ENCODE results near the gene SIPA1L2.

The SIPA1L2 gene

GRCh38 chr1:232658386-232658785 is 28.5 kb upstream of the SIPA1L2 start:
- H2BK12ac ChIP-seq (ENCODE audit: low read length in 2 of 2): no peak overlapping the region
- 83% methylated on average over 2 of the region's 2 CpGs for WGBS

GRCh38 chr1:232657426-232658005 is 27.6 kb upstream of the SIPA1L2 start:
- Histone ChIP-seq H3K18ac (ENCODE audit: low read depth in 1 of 2, low read length in 2 of 2) (no peak overlapping the region), H3K14ac (ENCODE audit: low read length in 2 of 2) (no peak overlapping the region), H2BK12ac (ENCODE audit: low read length in 2 of 2) (no peak overlapping the region), H3K27me3 (ENCODE audit: control insufficient read depth in 1 of 2, insufficient read depth in 1 of 2, low read length in 2 of 2) (no peaks in the 10 kb centered on the region), H2BK120ac (ENCODE audit: low read depth, low read length) (no peak overlapping the region), H3K23ac (ENCODE audit: low read length in 2 of 2) (no peak overlapping the region), H3K79me1 (replicated peaks; ENCODE audit: low read length, poor library complexity, severe bottlenecking) (no peaks in the 10 kb centered on the region), H4K91ac (ENCODE audit: low read length) (no peak overlapping the region), H2AK5ac (ENCODE audit: low read length, severe bottlenecking) (no peak overlapping the region), H3K4me2 (ENCODE audit: low read length, poor library complexity, severe bottlenecking) (no peak overlapping the region), H3K9ac (ENCODE audit: low read length) (no peak overlapping the region), H3K36me3 (ENCODE audit: control insufficient read depth in 1 of 2, insufficient read depth in 2 of 2, low read depth in 1 of 2, low read length in 2 of 2) (no peaks in the 10 kb centered on the region), H2BK15ac (ENCODE audit: low read depth, poor library complexity, severe bottlenecking) (no peak overlapping the region), H3K4ac (ENCODE audit: low read depth in 1 of 2, low read length in 2 of 2) (no peak overlapping the region), H3K4me1 (ENCODE audit: control insufficient read depth, insufficient read depth, low read depth, low read length) (peaks cover 1% of the 10 kb centered on the region), H3K27ac (ENCODE audit: low read length, poor library complexity, severe bottlenecking) (no peak overlapping the region), H2AFZ (ENCODE audit: low read depth, low read length) (no peak overlapping the region), H4K8ac (ENCODE audit: low read length) (no peak overlapping the region), H3K4me3 (ENCODE audit: insufficient read depth in 1 of 2, low read depth in 1 of 2, low read length in 2 of 2) (no peak overlapping the region), H2BK5ac (ENCODE audit: low read depth, low read length, poor library complexity, severe bottlenecking) (no peak overlapping the region), H3K9me3 (ENCODE audit: control insufficient read depth, low read length) (no peaks in the 10 kb centered on the region)
- 82% methylated on average over 3 of the region's 3 CpGs for WGBS
- no peak for DNase-seq

More at GRCh38 chr1:232658386-232658785, 28.5 kb upstream of the SIPA1L2 start:
- no peak overlapping the region for H2AK5ac ChIP-seq (ENCODE audit: low read length, severe bottlenecking)
- no peak overlapping the region for H3K4me2 ChIP-seq (ENCODE audit: low read length, poor library complexity, severe bottlenecking)
- H4K91ac ChIP-seq (ENCODE audit: low read length): no peak overlapping the region
- H3K9ac ChIP-seq (ENCODE audit: low read length): no peak overlapping the region
- no peak overlapping the region for H4K8ac ChIP-seq (ENCODE audit: low read length)
- no peak overlapping the region for H2BK5ac ChIP-seq (ENCODE audit: low read depth, low read length, poor library complexity, severe bottlenecking)
- H2AFZ ChIP-seq (ENCODE audit: low read depth, low read length): no peak overlapping the region
- H3K14ac ChIP-seq (ENCODE audit: low read length in 2 of 2): no peak overlapping the region
- peaks cover 1% of the 10 kb centered on the region for H3K4me1 ChIP-seq (ENCODE audit: control insufficient read depth, insufficient read depth, low read depth, low read length)
- H3K27me3 ChIP-seq (ENCODE audit: control insufficient read depth in 1 of 2, insufficient read depth in 1 of 2, low read length in 2 of 2): no peaks in the 10 kb centered on the region
- no peaks in the 10 kb centered on the region for H3K9me3 ChIP-seq (ENCODE audit: control insufficient read depth, low read length)
- H3K27ac ChIP-seq (ENCODE audit: low read length, poor library complexity, severe bottlenecking): no peak overlapping the region
- no peaks in the 10 kb centered on the region for H3K79me1 ChIP-seq (replicated peaks; ENCODE audit: low read length, poor library complexity, severe bottlenecking)
- no peaks in the 10 kb centered on the region for H3K36me3 ChIP-seq (ENCODE audit: control insufficient read depth in 1 of 2, insufficient read depth in 2 of 2, low read depth in 1 of 2, low read length in 2 of 2)
- no peak overlapping the region for H3K4me3 ChIP-seq (ENCODE audit: insufficient read depth in 1 of 2, low read depth in 1 of 2, low read length in 2 of 2)
- H3K18ac ChIP-seq (ENCODE audit: low read depth in 1 of 2, low read length in 2 of 2): no peak overlapping the region
- no peak overlapping the region for H2BK15ac ChIP-seq (ENCODE audit: low read depth, poor library complexity, severe bottlenecking)
- H3K23ac ChIP-seq (ENCODE audit: low read length in 2 of 2): no peak overlapping the region
- DNase-seq: no peak
- H3K4ac ChIP-seq (ENCODE audit: low read depth in 1 of 2, low read length in 2 of 2): no peak overlapping the region
- H2BK120ac ChIP-seq (ENCODE audit: low read depth, low read length): no peak overlapping the region

GRCh38 chr1:232655746-232656085 is 25.8 kb upstream of the SIPA1L2 start:
- Histone ChIP-seq H3K14ac (ENCODE audit: low read length in 2 of 2) (no peak overlapping the region), H4K91ac (ENCODE audit: low read length) (no peak overlapping the region), H2BK120ac (ENCODE audit: low read depth, low read length) (no peak overlapping the region), H3K23ac (ENCODE audit: low read length in 2 of 2) (no peak overlapping the region), H3K79me1 (replicated peaks; ENCODE audit: low read length, poor library complexity, severe bottlenecking) (no peaks in the 10 kb centered on the region), H4K8ac (ENCODE audit: low read length) (no peak overlapping the region), H2BK5ac (ENCODE audit: low read depth, low read length, poor library complexity, severe bottlenecking) (no peak overlapping the region), H3K27me3 (ENCODE audit: control insufficient read depth in 1 of 2, insufficient read depth in 1 of 2, low read length in 2 of 2) (no peaks in the 10 kb centered on the region), H3K9ac (ENCODE audit: low read length) (no peak overlapping the region), H2AK5ac (ENCODE audit: low read length, severe bottlenecking) (no peak overlapping the region), H3K18ac (ENCODE audit: low read depth in 1 of 2, low read length in 2 of 2) (no peak overlapping the region), H3K36me3 (ENCODE audit: control insufficient read depth in 1 of 2, insufficient read depth in 2 of 2, low read depth in 1 of 2, low read length in 2 of 2) (no peaks in the 10 kb centered on the region), H2AFZ (ENCODE audit: low read depth, low read length) (no peak overlapping the region), H3K9me3 (ENCODE audit: control insufficient read depth, low read length) (no peaks in the 10 kb centered on the region), H3K4me2 (ENCODE audit: low read length, poor library complexity, severe bottlenecking) (no peak overlapping the region), H3K27ac (ENCODE audit: low read length, poor library complexity, severe bottlenecking) (no peak overlapping the region), H3K4me3 (ENCODE audit: insufficient read depth in 1 of 2, low read depth in 1 of 2, low read length in 2 of 2) (no peak overlapping the region), H3K4ac (ENCODE audit: low read depth in 1 of 2, low read length in 2 of 2) (no peak overlapping the region), H2BK15ac (ENCODE audit: low read depth, poor library complexity, severe bottlenecking) (no peak overlapping the region), H2BK12ac (ENCODE audit: low read length in 2 of 2) (no peak overlapping the region), H3K4me1 (ENCODE audit: control insufficient read depth, insufficient read depth, low read depth, low read length) (peaks cover 1% of the 10 kb centered on the region)
- DNase-seq: no peak
- 100% methylated on average over 1 of the region's 4 CpGs for WGBS

DNA sequence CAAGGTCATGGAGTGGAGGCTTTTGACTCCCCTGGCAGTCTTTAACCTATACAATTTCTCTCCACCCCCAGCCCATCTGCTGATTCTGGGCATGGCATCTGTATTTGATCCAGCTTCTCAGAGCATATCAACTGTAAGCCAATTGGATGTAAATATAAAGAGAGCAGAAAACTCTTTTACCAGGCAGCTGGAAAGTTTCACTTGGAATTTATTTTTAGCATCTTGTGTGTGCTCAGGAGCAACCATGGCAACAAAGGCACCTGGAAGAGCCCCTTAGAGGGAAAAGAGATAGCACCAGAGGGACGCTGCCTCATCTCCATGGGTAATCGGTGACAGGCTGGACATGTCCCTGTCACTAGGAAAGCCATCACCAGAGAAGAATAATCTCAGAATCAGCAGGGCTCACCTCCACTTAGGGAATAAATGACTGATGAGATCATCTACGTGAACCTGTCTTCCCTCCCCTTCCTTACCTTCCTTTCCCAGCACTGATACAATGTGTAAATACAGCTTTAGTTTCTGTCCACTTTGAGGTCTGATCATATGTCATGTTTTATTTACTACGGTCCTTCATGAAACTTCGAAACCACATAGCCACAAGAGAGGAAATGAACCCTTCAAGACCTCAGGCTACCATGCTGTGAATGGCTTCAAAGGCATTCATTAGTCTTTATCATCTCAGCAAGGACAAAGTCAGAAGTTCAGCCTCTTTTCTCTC is 25.3 kb upstream of the SIPA1L2 start:
- DNase-seq: peak; percentile 41
- no peak overlapping the region for H4K91ac ChIP-seq (ENCODE audit: low read length)

More for the DNA sequence above, 25.3 kb upstream of the SIPA1L2 start:
- Histone ChIP-seq H3K79me1 (replicated peaks; ENCODE audit: low read length, poor library complexity, severe bottlenecking) (no peaks in the 10 kb centered on the region), H3K14ac (ENCODE audit: low read length in 2 of 2) (no peak overlapping the region), H3K27ac (ENCODE audit: low read length, poor library complexity, severe bottlenecking) (no peak overlapping the region), H3K4me1 (ENCODE audit: control insufficient read depth, insufficient read depth, low read depth, low read length) (peaks cover 1% of the 10 kb centered on the region), H3K4me2 (ENCODE audit: low read length, poor library complexity, severe bottlenecking) (no peak overlapping the region), H3K4ac (ENCODE audit: low read depth in 1 of 2, low read length in 2 of 2) (peak overlapping the region in 1 of 2 experiments; percentile 35), H4K8ac (ENCODE audit: low read length) (no peak overlapping the region), H3K36me3 (ENCODE audit: control insufficient read depth in 1 of 2, insufficient read depth in 2 of 2, low read depth in 1 of 2, low read length in 2 of 2) (no peaks in the 10 kb centered on the region), H3K9ac (ENCODE audit: low read length) (no peak overlapping the region), H2BK12ac (ENCODE audit: low read length in 2 of 2) (no peak overlapping the region), H3K27me3 (ENCODE audit: control insufficient read depth in 1 of 2, insufficient read depth in 1 of 2, low read length in 2 of 2) (no peaks in the 10 kb centered on the region), H2BK120ac (ENCODE audit: low read depth, low read length) (no peak overlapping the region), H3K4me3 (ENCODE audit: insufficient read depth in 1 of 2, low read depth in 1 of 2, low read length in 2 of 2) (no peak overlapping the region), H3K18ac (ENCODE audit: low read depth in 1 of 2, low read length in 2 of 2) (peak overlapping the region in 1 of 2 experiments; percentile 22), H3K23ac (ENCODE audit: low read length in 2 of 2) (no peak overlapping the region), H2AFZ (ENCODE audit: low read depth, low read length) (no peak overlapping the region), H2BK15ac (ENCODE audit: low read depth, poor library complexity, severe bottlenecking) (no peak overlapping the region), H3K9me3 (ENCODE audit: control insufficient read depth, low read length) (no peaks in the 10 kb centered on the region), H2AK5ac (ENCODE audit: low read length, severe bottlenecking) (no peak overlapping the region), H2BK5ac (ENCODE audit: low read depth, low read length, poor library complexity, severe bottlenecking) (no peak overlapping the region)
- 54% methylated on average over 5 of the region's 5 CpGs for WGBS

All from mesenchymal stem cell (in vitro differentiated cells and primary cell).